ENCODE data around the gene FAM171A2.

Gene FAM171A2

GRCh38 chr17:44307387-44308186 is 56.1 kb downstream of the FAM171A2 start:
- DNase-seq (ENCODE audit: low read depth in 3 of 3), result no peak

- no peak for DNase-seq (ENCODE audit: low read depth in 3 of 3)
Observed at GRCh38 chr17:44304651-44305050, 59.0 kb downstream of the FAM171A2 start.

Data from stimulated activated CD4-positive, alpha-beta T cell treated with anti-CD3 and anti-CD28 coated beads, TNF-alpha, amount 100 ng/mL, for 4 hours (primary cell).